HCT116 (cell line): ENCODE results near the gene COX10. TPM values are rescaled to one million over a fixed set of nuclear protein-coding genes. Genes with fewer than 3 reads are reported as not detected.

ENCODE experiments used
- ATAC-seq: fragments of 200-7000 bp; cut with Tn5 transposase; 2 replicates; pipeline ENCODE4 v1.9.1; 2020; ENCODE audit warnings: mild to moderate bottlenecking, moderate library complexity
- BruUV-seq: library from RNA; stranded (reverse); fragments of 400-500 nt; replicated peaks from 2 replicates; lab custom pipeline; 2021; lab: Mats Ljungman, UMichigan
- CTCF ChIA-PET: fragments of 300-600 bp; sonication (Branson Sonifier 250); formaldehyde crosslinking; loops from one replicate; lab custom pipeline; 2021; ENCODE audit warnings: antibody characterized with exemption; lab: Charles Lee
- POLR2A ChIA-PET: fragments of 300-600, 350-600 bp; sonication (Branson Sonifier 250); formaldehyde crosslinking; loops from one replicate; lab custom pipeline; 2021; ENCODE audit warnings: antibody characterized with exemption; lab: Charles Lee
- RAD21 ChIA-PET, 2 experiments: fragments of 300-600 bp; sonication (Branson Sonifier 250); formaldehyde crosslinking; loops; one replicate each; lab custom pipeline; 2023; ENCODE audit warnings: low total read pairs in 2 of 2; ENCODE audit not compliant: uncharacterized antibody in 2 of 2, unreplicated experiment in 2 of 2, low non-redundant PET in 1 of 2; lab: Charles Lee
- DNase-seq: peaks from one replicate; pipeline ENCODE4 v3.0.0-alpha.2; 2010; ENCODE audit warnings: low read depth, low spot score
- H2AFZ ChIP-seq: fragments of 200-600 bp; shearing (Covaris generic), sonication (generic); 2 replicates; pipeline ENCODE4 v1.6.1; 2017; ENCODE audit warnings: low read depth, mixed run types, mixed read lengths, antibody characterized with exemption, low read length; ENCODE audit not compliant: poor library complexity, severe bottlenecking
- H3K27ac ChIP-seq: 2 replicates; pipeline ENCODE4 v1.5.1; 2012; ENCODE audit warnings: low read depth, low read length
- H3K27me3 ChIP-seq: fragments of 200-600 bp; sonication (generic); 2 replicates; pipeline ENCODE4 v1.6.1; 2016; ENCODE audit warnings: mixed run types, low read length, mixed read lengths; ENCODE audit not compliant: insufficient read depth
- H3K36me3 ChIP-seq, 2 experiments: fragments of 200-500 bp in 1 of 2; fragments of 200-600 bp in 1 of 2; sonication (Bioruptor generic) in 1 of 2; sonication (generic) in 1 of 2; 2 replicates each; pipeline versions ENCODE4 v1.5.1 to v1.6.1; 2014 to 2016; ENCODE audit warnings: low read length in 2 of 2, inconsistent platforms in 1 of 2, mixed read lengths in 1 of 2, mixed run types in 1 of 2; ENCODE audit not compliant: insufficient read depth in 2 of 2, control insufficient read depth in 1 of 2
- H3K4me1 ChIP-seq, 2 experiments: fragments of 200-600 bp in 1 of 2; sonication (generic) in 1 of 2; 2 replicates each; pipeline versions ENCODE4 v1.5.1 to v1.6.1; 2012 to 2017; ENCODE audit warnings: low read length in 2 of 2, inconsistent platforms in 1 of 2, mild to moderate bottlenecking in 1 of 2, mixed read lengths in 1 of 2, mixed run types in 1 of 2, moderate library complexity in 1 of 2; ENCODE audit not compliant: insufficient read depth in 2 of 2, control insufficient read depth in 1 of 2
- H3K4me2 ChIP-seq: fragments of 200-600 bp; sonication (generic); 2 replicates; pipeline ENCODE4 v1.6.1; 2017; ENCODE audit warnings: mixed run types, low read length, mixed read lengths
- H3K4me3 ChIP-seq, 2 experiments: fragments of 200-600 bp in 1 of 2; sonication (generic) in 1 of 2; replicated peaks in 1 of 2; 2 replicates each; pipeline ENCODE4 v1.5.1; 2011 to 2016; ENCODE audit warnings: low read length in 2 of 2, control low read depth in 1 of 2, low read depth in 1 of 2, mild to moderate bottlenecking in 1 of 2, mixed read lengths in 1 of 2, mixed run types in 1 of 2
- H3K79me2 ChIP-seq: fragments of 200-600 bp; sonication (generic); 2 replicates; pipeline ENCODE4 v1.6.1; 2017; ENCODE audit warnings: mild to moderate bottlenecking, mixed run types, low read length, moderate library complexity, mixed read lengths; ENCODE audit not compliant: insufficient read depth
- H3K9ac ChIP-seq: fragments of 200-600 bp; sonication (generic); 2 replicates; pipeline ENCODE4 v1.6.1; 2016; ENCODE audit warnings: low read length, mixed read lengths
- H3K9me2 ChIP-seq: fragments of 200-600 bp; sonication (generic), shearing (Covaris generic); 2 replicates; pipeline ENCODE4 v1.6.1; 2017; ENCODE audit warnings: mixed run types, mild to moderate bottlenecking, moderate library complexity; ENCODE audit not compliant: insufficient read depth
- H3K9me3 ChIP-seq, 2 experiments: fragments of 200-500 bp in 1 of 2; fragments of 200-600 bp in 1 of 2; sonication (Bioruptor generic) in 1 of 2; sonication (generic) in 1 of 2; 2 replicates each; pipeline ENCODE4 v1.6.1; 2014 to 2017; ENCODE audit warnings: low read length in 2 of 2, mixed read lengths in 2 of 2, inconsistent platforms in 1 of 2, low read depth in 1 of 2, mild to moderate bottlenecking in 1 of 2, mixed run types in 1 of 2, moderate library complexity in 1 of 2; ENCODE audit not compliant: control insufficient read depth in 1 of 2, insufficient read depth in 1 of 2
- H4K20me1 ChIP-seq: fragments of 200-600 bp; sonication (generic), shearing (Covaris generic); 2 replicates; pipeline ENCODE4 v1.6.1; 2017; ENCODE audit warnings: mixed run types, mild to moderate bottlenecking, moderate library complexity; ENCODE audit not compliant: insufficient read depth
- CEBPB ChIP-seq: IDR thresholded peaks from 2 replicates; pipeline ENCODE4 v1.6.1; 2012; ENCODE audit warnings: low read depth
- CTCF ChIP-seq, 3 experiments: fragments of 200-600 bp in 1 of 3; sonication (generic) in 1 of 3; IDR thresholded peaks in 2 of 3; conservative IDR thresholded peaks in 1 of 3; 2 replicates each; pipeline ENCODE4 v1.5.1; 2012 to 2017; ENCODE audit warnings: low read depth in 2 of 3, low read length in 2 of 3, antibody characterized with exemption in 1 of 3, borderline replicate concordance in 1 of 3, control low read depth in 1 of 3, mild to moderate bottlenecking in 1 of 3, mixed read lengths in 1 of 3, mixed run types in 1 of 3, moderate library complexity in 1 of 3; ENCODE audit not compliant: insufficient read depth in 1 of 3
- RAD21 ChIP-seq: IDR thresholded peaks from 2 replicates; pipeline ENCODE4 v1.6.1; 2012; ENCODE audit warnings: low read depth, mild to moderate bottlenecking
- intact Hi-C: fragments of 100-400 bp; cut with micrococcal nuclease; formaldehyde crosslinking; loops from 2 replicates; pipeline ENCODE4 v1.10.0; 2022
- total RNA-seq: library from RNA; stranded (reverse); gene quantifications from one replicate; pipeline ENCODE4 v1.2.1, GENCODE V29; 2021; ENCODE audit not compliant: unreplicated experiment

Gene COX10
- total RNA-seq, 1 experiment from 2014 or later, result 22.4 TPM

- TF ChIP-seq CTCF (IDR thresholded peaks at IDR 0.05 in 2 of 3, conservative IDR thresholded peaks at IDR 0.05 in 1 of 3; ENCODE audit: borderline replicate concordance in 1 of 3, insufficient read depth in 1 of 3, low read depth in 2 of 3, low read length in 2 of 3), result no peak
- TF ChIP-seq, all 23 proteins: peak for 0
Observed at GRCh38 chr17:14207791-14208190, 138.5 kb downstream of the COX10 start (continued).

- no peaks in the 10 kb centered on the region for H3K27me3 ChIP-seq
- H3K36me3 ChIP-seq, result peaks cover 0 to 5% of the 10 kb centered on the region in 2 experiments; a peak in 1 of 4 replicates
- H3K4me2 ChIP-seq, result no peak overlapping the region
- H2AFZ ChIP-seq, result no peak overlapping the region
- no peak overlapping the region for H3K4me3 ChIP-seq
- TF ChIP-seq RAD21 (no peak), CEBPB (peak; percentile 63; the same call in 1 of the 2 replicates)
- H3K27ac ChIP-seq, result no peak overlapping the region
- ChIA-PET RAD21 (no interaction called here), POLR2A (no interaction called here), CTCF (no interaction called here)
- H3K9me3 ChIP-seq, result no peaks in the 10 kb centered on the region
- BruUV-seq, result no TSS peak
- no peaks in the 10 kb centered on the region for H3K79me2 ChIP-seq
- H4K20me1 ChIP-seq, result no peaks in the 10 kb centered on the region
- H3K9ac ChIP-seq, result no peak overlapping the region
- intact Hi-C loops, result no loop called here
- peaks cover 12 to 21% of the 10 kb centered on the region in 2 experiments for H3K4me1 ChIP-seq
- DNase-seq, result peak; percentile 13
- no peak for ATAC-seq
- no peaks in the 10 kb centered on the region for H3K9me2 ChIP-seq
Observed at GRCh38 chr17:14209215-14209614, 139.9 kb downstream of the COX10 start.

GRCh38 chr17:14211246-14211645 lies 141.9 kb downstream of the COX10 start:
- no peak overlapping the region for H3K4me3 ChIP-seq
- H3K4me1 ChIP-seq, result peaks cover 5 to 7% of the 10 kb centered on the region in 2 experiments
- ATAC-seq (no peak), DNase-seq (no peak)
- peaks cover 0 to 5% of the 10 kb centered on the region in 2 experiments; a peak in 1 of 4 replicates for H3K36me3 ChIP-seq
- H3K4me2 ChIP-seq, result no peak overlapping the region
- no peak overlapping the region for H2AFZ ChIP-seq
- H3K27me3 ChIP-seq, result no peaks in the 10 kb centered on the region
- H3K9me2 ChIP-seq, result no peaks in the 10 kb centered on the region
- no peaks in the 10 kb centered on the region for H3K79me2 ChIP-seq
- intact Hi-C loops, result no loop called here
- RAD21 ChIA-PET, result no interaction called here
- POLR2A ChIA-PET, result no interaction called here
- H3K9me3 ChIP-seq, result no peaks in the 10 kb centered on the region
- BruUV-seq, result no TSS peak
- H3K27ac ChIP-seq, result no peak overlapping the region
- no peak overlapping the region for H3K9ac ChIP-seq
- no peaks in the 10 kb centered on the region for H4K20me1 ChIP-seq
- TF ChIP-seq RAD21, result no peak
- CTCF ChIA-PET, result interaction anchor here (1.4 kb wide), 1 partner anchor 90 kb away, joined by 3 read pairs; the partner anchor contains the start of gene HS3ST3B1
